Measurements from ENCODE around the gene AMOTL2.

GRCh38 chr3:134409041-134409440 is 34.8 kb upstream of the AMOTL2 start:
- TF ChIP-seq EZH2 (IDR thresholded peaks at IDR 0.05; ENCODE audit: borderline replicate concordance, low read depth, low read length, poor library complexity, severe bottlenecking), result no peak
- no peak for TF ChIP-seq CTCF (conservative IDR thresholded peaks at IDR 0.05; ENCODE audit: low read depth, low read length)

Data from A673 (cell line).